Type B pancreatic cell (in vitro differentiated cells): Measurements from ENCODE around the gene USP46. TPM values are rescaled to one million over a fixed set of nuclear protein-coding genes. Genes with fewer than 3 reads are reported as not detected.

Source experiments
- DNase-seq: peaks from one replicate; pipeline ENCODE4 v3.0.0; 2021; ENCODE audit warnings: mixed read lengths; ENCODE audit not compliant: unreplicated experiment; ENCODE audit errors: extremely low spot score
- H3K27ac Mint-ChIP-seq: 2 replicates; pipeline ENCODE4 v1.8.0; 2021; ENCODE audit warnings: mild to moderate bottlenecking, mixed read lengths
- H3K27me3 Mint-ChIP-seq: 2 replicates; pipeline ENCODE4 v1.8.0; 2021; ENCODE audit warnings: mixed read lengths
- H3K36me3 Mint-ChIP-seq: 2 replicates; pipeline ENCODE4 v1.8.0; 2021; ENCODE audit warnings: mixed read lengths
- H3K4me1 Mint-ChIP-seq: one replicate; pipeline ENCODE4 v1.8.0; 2021; ENCODE audit warnings: mixed read lengths; ENCODE audit not compliant: unreplicated experiment
- H3K4me3 Mint-ChIP-seq: 2 replicates; pipeline ENCODE4 v1.8.0; 2021; ENCODE audit warnings: mild to moderate bottlenecking, mixed read lengths
- H3K9me3 Mint-ChIP-seq: 2 replicates; pipeline ENCODE4 v1.8.0; 2021; ENCODE audit warnings: mixed read lengths
- total RNA-seq: library from RNA; stranded (reverse); gene quantifications from 2 replicates; pipeline ENCODE4 v1.2.1, GENCODE V29; 2021; ENCODE audit warnings: low replicate concordance
- TF ChIP-seq, protein P1 (sequence below): fragments of 200-600 bp; sonication (generic); conservative IDR thresholded peaks from 2 replicates; pipeline ENCODE4 v1.5.0; 2021; ENCODE audit warnings: antibody characterized with exemption, mild to moderate bottlenecking

The USP46 gene
- total RNA-seq, 1 donor from 2014 or later, result 53.5 TPM

DNA sequence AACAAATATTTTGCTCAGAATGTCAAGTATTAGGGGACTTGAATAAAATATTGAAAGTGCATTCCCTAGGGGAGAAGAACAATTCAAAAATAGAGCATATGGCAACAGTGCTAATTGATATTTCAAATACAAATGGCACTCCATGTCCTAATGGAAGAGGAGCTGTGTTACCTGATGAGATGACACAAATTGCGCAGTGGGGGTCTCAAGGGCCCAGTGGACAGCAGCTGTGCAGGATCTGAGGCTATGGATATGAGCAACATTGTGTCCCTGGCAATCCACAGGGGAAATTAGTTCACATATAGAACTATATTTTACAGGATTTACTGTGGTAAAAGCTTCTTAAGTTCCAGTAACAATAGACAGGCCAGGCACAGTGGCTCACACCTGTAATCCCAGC lies 17.4 kb upstream of the USP46 start:
- Mint-ChIP-seq H3K4me3 (no peak overlapping the region), H3K4me1 (peaks cover 6% of the 10 kb centered on the region), H3K9me3 (peaks cover under 1% of the 10 kb centered on the region), H3K27ac (no peak overlapping the region), H3K36me3 (no peaks in the 10 kb centered on the region), H3K27me3 (no peaks in the 10 kb centered on the region)
- no peak for DNase-seq
- TF ChIP-seq, protein P1, sequence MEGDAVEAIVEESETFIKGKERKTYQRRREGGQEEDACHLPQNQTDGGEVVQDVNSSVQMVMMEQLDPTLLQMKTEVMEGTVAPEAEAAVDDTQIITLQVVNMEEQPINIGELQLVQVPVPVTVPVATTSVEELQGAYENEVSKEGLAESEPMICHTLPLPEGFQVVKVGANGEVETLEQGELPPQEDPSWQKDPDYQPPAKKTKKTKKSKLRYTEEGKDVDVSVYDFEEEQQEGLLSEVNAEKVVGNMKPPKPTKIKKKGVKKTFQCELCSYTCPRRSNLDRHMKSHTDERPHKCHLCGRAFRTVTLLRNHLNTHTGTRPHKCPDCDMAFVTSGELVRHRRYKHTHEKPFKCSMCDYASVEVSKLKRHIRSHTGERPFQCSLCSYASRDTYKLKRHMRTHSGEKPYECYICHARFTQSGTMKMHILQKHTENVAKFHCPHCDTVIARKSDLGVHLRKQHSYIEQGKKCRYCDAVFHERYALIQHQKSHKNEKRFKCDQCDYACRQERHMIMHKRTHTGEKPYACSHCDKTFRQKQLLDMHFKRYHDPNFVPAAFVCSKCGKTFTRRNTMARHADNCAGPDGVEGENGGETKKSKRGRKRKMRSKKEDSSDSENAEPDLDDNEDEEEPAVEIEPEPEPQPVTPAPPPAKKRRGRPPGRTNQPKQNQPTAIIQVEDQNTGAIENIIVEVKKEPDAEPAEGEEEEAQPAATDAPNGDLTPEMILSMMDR, result no peak

DNA sequence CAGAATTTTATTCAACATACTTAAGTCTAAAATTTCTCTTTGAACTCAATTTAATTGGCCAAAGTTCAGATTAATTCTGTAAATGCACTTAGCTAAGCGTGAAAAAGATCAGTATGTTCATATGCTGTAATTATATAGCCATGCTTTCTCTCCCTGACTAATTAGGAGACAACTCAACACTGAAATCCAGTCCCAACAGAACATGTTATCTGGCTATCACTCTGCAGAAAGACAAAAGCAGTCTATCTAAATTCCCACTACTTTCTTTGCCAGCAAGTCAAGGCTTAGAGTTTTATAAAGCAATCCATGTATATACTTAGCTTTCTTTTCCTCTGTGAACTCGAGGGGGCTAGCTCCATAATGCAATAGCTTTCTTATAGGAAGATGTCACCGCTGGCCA lies 16.0 kb upstream of the USP46 start:
- TF ChIP-seq, protein P1, result no peak
- Mint-ChIP-seq H3K9me3 (no peaks in the 10 kb centered on the region), H3K4me1 (peaks cover 6% of the 10 kb centered on the region), H3K36me3 (no peaks in the 10 kb centered on the region), H3K27ac (no peak overlapping the region), H3K27me3 (no peaks in the 10 kb centered on the region), H3K4me3 (no peak overlapping the region)
- DNase-seq, result no peak

DNA sequence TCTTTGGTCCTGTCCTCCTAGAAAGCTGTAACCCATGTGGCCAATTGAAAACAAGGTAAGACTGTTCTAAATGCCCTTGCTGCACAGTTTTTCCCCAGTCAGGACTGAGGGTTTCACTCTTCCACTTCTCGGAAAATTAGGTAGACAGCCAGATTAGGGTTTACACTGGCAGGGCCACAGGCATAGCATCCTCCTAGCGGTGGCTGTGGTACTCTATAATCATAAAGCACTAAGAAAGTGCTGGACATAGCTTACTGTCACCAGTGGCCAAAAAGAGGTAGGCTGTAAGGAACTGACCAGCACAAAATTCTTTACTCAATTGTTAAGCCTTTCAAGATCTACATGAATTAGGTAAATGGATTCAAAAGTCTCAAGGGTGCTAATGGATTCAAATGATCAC lies 11.6 kb upstream of the USP46 start:
- H3K27ac Mint-ChIP-seq, result no peak overlapping the region
- H3K27me3 Mint-ChIP-seq, result peaks cover 1% of the 10 kb centered on the region
- peaks cover under 1% of the 10 kb centered on the region for H3K36me3 Mint-ChIP-seq
- no peak for DNase-seq
- TF ChIP-seq, protein P1, result no peak
- H3K4me1 Mint-ChIP-seq, result no peaks in the 10 kb centered on the region
- no peak overlapping the region for H3K4me3 Mint-ChIP-seq
- H3K9me3 Mint-ChIP-seq, result peaks cover under 1% of the 10 kb centered on the region

DNA sequence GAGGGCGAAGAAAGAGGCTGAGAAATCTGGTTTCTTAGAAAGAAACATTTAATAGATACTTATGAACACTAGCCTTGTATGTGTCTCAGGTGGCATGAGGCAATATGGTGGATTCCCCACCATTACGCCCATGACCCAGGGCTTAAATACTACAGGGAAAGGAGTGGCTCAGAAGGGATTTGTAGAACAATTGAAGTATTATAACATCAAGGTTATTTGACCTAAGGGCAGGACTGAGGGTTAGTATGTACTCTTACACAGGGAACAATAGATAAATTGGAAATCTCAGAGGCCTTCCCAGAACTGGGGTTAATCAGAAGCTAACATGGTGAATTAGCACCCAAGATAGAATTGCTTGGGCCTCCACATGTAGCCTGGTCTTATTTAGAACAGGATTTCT lies 11.0 kb upstream of the USP46 start:
- H3K27me3 Mint-ChIP-seq, result peaks cover 5% of the 10 kb centered on the region

DNA sequence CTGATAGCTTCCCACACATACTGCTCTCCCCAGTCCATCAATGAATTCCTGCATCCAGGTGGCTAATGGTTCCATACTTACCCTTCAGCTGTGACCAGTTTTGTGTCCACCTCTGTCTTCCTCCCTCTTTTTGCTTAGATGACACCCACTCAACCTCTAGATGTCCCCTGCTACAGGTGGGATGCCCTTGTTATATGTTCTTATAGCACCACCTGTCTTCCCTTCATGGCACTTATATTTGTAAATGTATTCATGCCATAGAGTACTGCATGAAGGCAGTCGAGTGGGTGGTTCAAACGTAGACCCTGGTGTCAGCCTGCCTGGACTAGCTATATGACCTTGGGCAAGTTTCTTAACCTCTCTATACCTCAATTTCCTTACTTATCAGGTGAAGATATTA lies 6.5 kb upstream of the USP46 start:
- H3K9me3 Mint-ChIP-seq, result peaks cover 5% of the 10 kb centered on the region
- TF ChIP-seq, protein P1, result no peak
- H3K36me3 Mint-ChIP-seq, result peaks cover 23% of the 10 kb centered on the region
- no peak for DNase-seq
- H3K27ac Mint-ChIP-seq, result no peak overlapping the region
- H3K4me3 Mint-ChIP-seq, result no peak overlapping the region
- peaks cover 5% of the 10 kb centered on the region for H3K27me3 Mint-ChIP-seq
- H3K4me1 Mint-ChIP-seq, result no peaks in the 10 kb centered on the region

More for the DNA sequence above, 11.0 kb upstream of the USP46 start:
- no peak for DNase-seq
- TF ChIP-seq, protein P1, result no peak
- no peak overlapping the region for H3K27ac Mint-ChIP-seq
- H3K4me3 Mint-ChIP-seq, result no peak overlapping the region
- H3K4me1 Mint-ChIP-seq, result no peaks in the 10 kb centered on the region
- peaks cover 5% of the 10 kb centered on the region for H3K36me3 Mint-ChIP-seq
- H3K9me3 Mint-ChIP-seq, result peaks cover 5% of the 10 kb centered on the region

DNA sequence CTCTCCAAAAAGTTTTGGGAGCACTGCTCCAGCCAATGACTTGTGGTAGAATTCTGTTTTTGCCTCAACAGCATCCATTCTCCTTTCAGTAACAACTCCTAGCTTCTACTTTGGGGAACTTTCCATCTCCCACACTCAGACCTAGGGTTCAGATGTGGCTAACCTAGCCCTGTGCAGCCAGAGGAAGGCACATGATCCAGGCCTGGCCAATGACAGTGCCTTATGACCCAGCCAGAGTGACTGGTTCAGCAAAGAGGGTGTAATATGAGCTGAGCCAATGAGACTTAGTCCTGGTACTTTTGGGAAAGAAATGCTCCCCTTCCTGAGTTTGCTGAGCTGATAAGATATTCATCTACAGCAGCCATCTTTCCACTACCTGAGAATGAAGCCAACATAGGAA lies 5.4 kb upstream of the USP46 start:
- TF ChIP-seq, protein P1, result no peak
- H3K36me3 Mint-ChIP-seq, result peaks cover 27% of the 10 kb centered on the region
- peaks cover 5% of the 10 kb centered on the region for H3K27me3 Mint-ChIP-seq

More for the DNA sequence above, 5.4 kb upstream of the USP46 start:
- no peak overlapping the region for H3K4me3 Mint-ChIP-seq
- DNase-seq, result no peak
- H3K27ac Mint-ChIP-seq, result no peak overlapping the region
- peaks cover 5% of the 10 kb centered on the region for H3K9me3 Mint-ChIP-seq
- H3K4me1 Mint-ChIP-seq, result peaks cover 4% of the 10 kb centered on the region
